ENCODE data around the gene RAB10. TPM values are rescaled to one million over a fixed set of nuclear protein-coding genes. Genes with fewer than 3 reads are reported as not detected.

RAB10 gene
- total and polyA plus RNA-seq, 9 of the 15 experiments (the other 6 are each of a cell fraction or from before 2014, with no cell fraction given), result 25.1 to 214 (median 157) TPM

DNA sequence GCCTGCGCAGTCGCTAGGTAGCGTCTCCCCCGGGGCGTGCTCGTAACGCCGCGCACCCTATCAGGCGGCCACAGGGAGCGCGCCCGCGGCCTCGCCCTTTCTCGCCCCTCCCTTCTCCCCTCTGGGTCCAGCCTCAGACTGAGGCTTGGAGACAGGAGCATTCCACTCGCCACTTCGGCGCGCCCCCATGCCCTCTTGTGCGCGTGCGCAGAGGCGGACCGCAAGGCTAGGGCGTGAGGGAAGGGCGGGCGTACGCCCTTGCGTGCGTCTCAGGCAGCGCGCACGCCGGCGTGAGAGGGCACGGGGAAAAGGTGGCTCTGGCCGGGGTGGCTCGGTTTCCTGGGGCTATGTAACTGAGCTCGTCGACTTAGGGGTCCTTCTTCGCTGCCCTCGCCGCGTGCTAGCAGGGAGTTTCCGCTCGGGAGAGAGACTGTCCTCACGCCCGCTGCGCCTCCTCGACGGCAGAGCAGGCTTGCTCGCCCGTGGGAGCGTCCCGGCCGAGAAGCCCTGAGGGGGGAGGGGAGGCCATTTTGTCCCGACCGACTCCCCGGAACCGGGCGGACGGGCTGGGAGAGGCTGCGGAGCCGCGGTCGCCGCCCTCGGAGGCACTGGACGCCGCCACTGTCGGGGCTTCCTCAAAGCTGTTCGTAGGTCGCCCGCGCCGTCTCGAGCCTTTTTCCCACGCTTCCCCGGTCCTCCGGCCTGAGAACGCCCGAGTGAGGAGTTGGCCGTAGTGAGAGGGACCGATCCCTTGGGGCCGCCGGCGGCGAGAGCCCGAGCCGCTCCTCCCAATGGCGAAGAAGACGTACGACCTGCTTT lies at the start of gene RAB10 (continued):
- TF ChIP-seq HEY1 (CRISPR knock-in tag; IDR thresholded peaks at IDR 0.05; ENCODE audit: borderline replicate concordance) (no peak; the same call in 1 of the 2 replicates), ATF1 (CRISPR knock-in tag; IDR thresholded peaks at IDR 0.05) (no peak), ATF1 (tag; IDR thresholded peaks at IDR 0.05) (peak; percentile 86), ESRRB (CRISPR knock-in tag; IDR thresholded peaks at IDR 0.05; ENCODE audit: borderline replicate concordance) (no peak), ZNF695 (CRISPR knock-in tag; IDR thresholded peaks at IDR 0.05) (peak; percentile 41; the same call in 1 of the 2 replicates), HOXB6 (CRISPR knock-in tag; IDR thresholded peaks at IDR 0.05; ENCODE audit: borderline replicate concordance) (peak; percentile 27; the same call in 1 of the 2 replicates), GATA2 (CRISPR knock-in tag; IDR thresholded peaks at IDR 0.05) (no peak), KDM5B (IDR thresholded peaks at IDR 0.05; ENCODE audit: insufficient replicate concordance, low read depth, low read length) (peak; percentile 80), PHB2 (IDR thresholded peaks at IDR 0.05; ENCODE audit: low read depth) (no peak), JUND (IDR thresholded peaks at IDR 0.05; ENCODE audit: borderline replicate concordance, low read depth, low read length) (peak; percentile 34; the same call in 1 of the 2 replicates), JUND (tag; IDR thresholded peaks at IDR 0.05; ENCODE audit: borderline replicate concordance, low read depth, low read length) (no peak; the same call in 2 of the 3 replicates), NFE2L1 (tag; IDR thresholded peaks at IDR 0.05; ENCODE audit: borderline replicate concordance, low read depth) (no peak), ZNF76 (CRISPR knock-in tag; IDR thresholded peaks at IDR 0.05; ENCODE audit: borderline replicate concordance) (0 out of 2 replicates have a peak, but pooled peaks have one; percentile 38)
- TF ChIP-seq, protein P1, sequence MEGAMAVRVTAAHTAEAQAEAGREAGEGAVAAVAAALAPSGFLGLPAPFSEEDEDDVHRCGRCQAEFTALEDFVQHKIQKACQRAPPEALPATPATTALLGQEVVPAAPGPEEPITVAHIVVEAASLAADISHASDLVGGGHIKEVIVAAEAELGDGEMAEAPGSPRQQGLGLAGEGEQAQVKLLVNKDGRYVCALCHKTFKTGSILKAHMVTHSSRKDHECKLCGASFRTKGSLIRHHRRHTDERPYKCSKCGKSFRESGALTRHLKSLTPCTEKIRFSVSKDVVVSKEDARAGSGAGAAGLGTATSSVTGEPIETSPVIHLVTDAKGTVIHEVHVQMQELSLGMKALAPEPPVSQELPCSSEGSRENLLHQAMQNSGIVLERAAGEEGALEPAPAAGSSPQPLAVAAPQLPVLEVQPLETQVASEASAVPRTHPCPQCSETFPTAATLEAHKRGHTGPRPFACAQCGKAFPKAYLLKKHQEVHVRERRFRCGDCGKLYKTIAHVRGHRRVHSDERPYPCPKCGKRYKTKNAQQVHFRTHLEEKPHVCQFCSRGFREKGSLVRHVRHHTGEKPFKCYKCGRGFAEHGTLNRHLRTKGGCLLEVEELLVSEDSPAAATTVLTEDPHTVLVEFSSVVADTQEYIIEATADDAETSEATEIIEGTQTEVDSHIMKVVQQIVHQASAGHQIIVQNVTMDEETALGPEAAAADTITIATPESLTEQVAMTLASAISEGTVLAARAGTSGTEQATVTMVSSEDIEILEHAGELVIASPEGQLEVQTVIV (CRISPR knock-in tag; IDR thresholded peaks at IDR 0.05; ENCODE audit: borderline replicate concordance), result no peak
- TF ChIP-seq, protein P2, sequence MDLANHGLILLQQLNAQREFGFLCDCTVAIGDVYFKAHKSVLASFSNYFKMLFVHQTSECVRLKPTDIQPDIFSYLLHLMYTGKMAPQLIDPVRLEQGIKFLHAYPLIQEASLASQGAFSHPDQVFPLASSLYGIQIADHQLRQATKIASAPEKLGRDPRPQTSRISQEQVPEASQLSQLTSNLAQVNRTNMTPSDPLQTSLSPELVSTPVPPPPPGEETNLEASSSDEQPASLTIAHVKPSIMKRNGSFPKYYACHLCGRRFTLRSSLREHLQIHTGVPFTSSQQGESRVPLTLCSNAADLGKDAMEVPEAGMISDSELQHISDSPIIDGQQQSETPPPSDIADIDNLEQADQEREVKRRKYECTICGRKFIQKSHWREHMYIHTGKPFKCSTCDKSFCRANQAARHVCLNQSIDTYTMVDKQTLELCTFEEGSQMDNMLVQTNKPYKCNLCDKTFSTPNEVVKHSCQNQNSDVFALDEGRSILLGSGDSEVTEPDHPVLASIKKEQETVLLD (IDR thresholded peaks at IDR 0.05), result peak; percentile 100
- TF ChIP-seq, protein P3, sequence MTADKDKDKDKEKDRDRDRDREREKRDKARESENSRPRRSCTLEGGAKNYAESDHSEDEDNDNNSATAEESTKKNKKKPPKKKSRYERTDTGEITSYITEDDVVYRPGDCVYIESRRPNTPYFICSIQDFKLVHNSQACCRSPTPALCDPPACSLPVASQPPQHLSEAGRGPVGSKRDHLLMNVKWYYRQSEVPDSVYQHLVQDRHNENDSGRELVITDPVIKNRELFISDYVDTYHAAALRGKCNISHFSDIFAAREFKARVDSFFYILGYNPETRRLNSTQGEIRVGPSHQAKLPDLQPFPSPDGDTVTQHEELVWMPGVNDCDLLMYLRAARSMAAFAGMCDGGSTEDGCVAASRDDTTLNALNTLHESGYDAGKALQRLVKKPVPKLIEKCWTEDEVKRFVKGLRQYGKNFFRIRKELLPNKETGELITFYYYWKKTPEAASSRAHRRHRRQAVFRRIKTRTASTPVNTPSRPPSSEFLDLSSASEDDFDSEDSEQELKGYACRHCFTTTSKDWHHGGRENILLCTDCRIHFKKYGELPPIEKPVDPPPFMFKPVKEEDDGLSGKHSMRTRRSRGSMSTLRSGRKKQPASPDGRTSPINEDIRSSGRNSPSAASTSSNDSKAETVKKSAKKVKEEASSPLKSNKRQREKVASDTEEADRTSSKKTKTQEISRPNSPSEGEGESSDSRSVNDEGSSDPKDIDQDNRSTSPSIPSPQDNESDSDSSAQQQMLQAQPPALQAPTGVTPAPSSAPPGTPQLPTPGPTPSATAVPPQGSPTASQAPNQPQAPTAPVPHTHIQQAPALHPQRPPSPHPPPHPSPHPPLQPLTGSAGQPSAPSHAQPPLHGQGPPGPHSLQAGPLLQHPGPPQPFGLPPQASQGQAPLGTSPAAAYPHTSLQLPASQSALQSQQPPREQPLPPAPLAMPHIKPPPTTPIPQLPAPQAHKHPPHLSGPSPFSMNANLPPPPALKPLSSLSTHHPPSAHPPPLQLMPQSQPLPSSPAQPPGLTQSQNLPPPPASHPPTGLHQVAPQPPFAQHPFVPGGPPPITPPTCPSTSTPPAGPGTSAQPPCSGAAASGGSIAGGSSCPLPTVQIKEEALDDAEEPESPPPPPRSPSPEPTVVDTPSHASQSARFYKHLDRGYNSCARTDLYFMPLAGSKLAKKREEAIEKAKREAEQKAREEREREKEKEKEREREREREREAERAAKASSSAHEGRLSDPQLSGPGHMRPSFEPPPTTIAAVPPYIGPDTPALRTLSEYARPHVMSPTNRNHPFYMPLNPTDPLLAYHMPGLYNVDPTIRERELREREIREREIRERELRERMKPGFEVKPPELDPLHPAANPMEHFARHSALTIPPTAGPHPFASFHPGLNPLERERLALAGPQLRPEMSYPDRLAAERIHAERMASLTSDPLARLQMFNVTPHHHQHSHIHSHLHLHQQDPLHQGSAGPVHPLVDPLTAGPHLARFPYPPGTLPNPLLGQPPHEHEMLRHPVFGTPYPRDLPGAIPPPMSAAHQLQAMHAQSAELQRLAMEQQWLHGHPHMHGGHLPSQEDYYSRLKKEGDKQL (CRISPR knock-in tag; IDR thresholded peaks at IDR 0.05; ENCODE audit: borderline replicate concordance), result no peak
